GM19351 (cell line): ENCODE data around the gene CHST11.
"Not testable (repeated sequence)": the region's sequence is repeated elsewhere in the genome, so short reads cannot be mapped to it uniquely, and the experiment has no call there.

ENCODE experiments used
- ATAC-seq: cut with Tn5 transposase; IDR thresholded peaks from one replicate; pipeline ENCODE4 v1.9.1; 2021; ENCODE audit warnings: mild to moderate bottlenecking, moderate library complexity; ENCODE audit not compliant: unreplicated experiment

The CHST11 gene

GRCh38 chr12:104729610-104730446 is 273.1 kb downstream of the CHST11 start:
- ATAC-seq, result no peak

DNA sequence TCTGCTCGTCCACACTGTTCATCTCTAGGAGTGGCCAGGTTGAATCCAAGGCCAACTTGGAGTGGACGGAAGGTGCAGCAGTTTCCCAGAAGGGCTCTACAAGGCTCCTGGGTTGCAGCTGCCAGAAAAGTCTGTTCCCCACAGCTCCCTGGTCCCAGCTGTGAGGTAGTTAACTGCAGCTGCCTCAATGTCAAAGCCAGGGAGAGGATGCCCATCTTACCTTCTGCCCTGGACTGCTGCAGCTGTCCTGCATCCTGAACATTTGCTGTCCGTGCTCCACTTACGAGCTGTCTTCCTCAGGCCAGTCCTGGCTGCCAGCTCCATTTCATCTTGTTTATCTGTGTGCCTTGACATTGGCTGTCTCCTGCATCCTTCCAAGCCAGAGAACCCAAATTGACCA is 274.0 kb downstream of the CHST11 start:
- no peak for ATAC-seq

DNA sequence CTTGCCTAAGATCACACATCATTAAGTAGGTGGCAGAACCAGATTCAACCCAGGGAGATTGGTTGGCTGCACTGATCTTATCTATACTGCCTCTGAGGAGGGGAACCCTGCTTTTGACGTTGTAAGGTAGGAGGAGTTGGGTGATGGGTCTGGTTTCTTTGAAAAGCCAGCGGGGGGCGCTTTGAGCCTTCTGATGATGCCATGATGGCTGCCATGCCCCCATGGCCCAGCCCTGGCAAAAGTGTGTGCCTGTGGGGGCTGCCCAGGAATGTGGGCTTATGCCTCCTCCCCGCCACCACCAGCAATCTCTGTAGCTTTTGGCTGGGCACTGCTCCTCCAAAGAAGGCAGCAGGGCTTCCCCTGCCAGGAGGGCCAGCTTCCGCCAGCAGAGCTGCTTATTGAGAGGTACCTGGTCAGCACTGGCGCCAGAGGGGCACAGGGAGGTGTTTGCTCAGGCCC is 277.0 kb downstream of the CHST11 start:
- ATAC-seq, result no peak

- no peak for ATAC-seq
Measured at GRCh38 chr12:104734541-104735095, 277.9 kb downstream of the CHST11 start.

GRCh38 chr12:104735801-104736200 is 279.1 kb downstream of the CHST11 start:
- no peak for ATAC-seq

DNA sequence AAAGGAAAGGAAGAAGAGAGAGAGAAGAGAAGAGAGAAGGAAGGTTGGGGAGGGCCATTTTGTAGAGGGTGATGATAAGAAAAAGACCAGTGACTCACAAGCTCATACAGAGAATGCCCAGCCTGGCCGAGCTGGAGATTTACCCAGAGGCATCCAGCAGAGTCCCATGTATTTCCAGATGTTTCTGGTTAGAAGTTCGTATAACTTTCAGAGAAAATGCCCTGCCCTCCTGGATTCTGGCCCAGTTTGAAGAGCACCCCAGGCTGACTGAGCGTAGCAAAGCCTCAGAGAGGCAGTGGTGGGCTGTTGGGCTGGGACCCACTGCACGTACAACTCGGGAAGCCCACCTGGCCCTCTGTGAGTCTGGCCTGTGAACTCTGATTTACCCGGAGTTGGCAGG is 279.6 kb downstream of the CHST11 start:
- no peak for ATAC-seq

DNA sequence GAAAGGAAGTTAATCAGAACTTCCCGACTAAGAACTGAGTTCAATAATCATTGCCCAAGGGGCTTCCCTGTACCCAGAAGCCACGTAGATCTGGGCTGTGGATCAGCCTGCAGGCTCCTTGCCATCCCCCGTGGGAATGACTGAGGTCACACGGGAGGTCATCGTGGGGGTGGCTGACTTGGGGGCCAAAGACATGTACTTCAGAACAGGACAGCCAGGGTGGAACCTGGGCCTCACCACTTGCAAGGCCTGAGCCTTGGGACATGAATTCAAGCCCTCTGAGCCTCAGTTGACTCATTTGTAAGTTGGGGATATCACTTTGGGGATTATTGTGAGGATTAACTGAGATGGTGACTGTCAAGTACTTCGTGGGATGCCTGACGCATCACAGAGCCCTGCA is 280.4 kb downstream of the CHST11 start:
- ATAC-seq, result no peak

DNA sequence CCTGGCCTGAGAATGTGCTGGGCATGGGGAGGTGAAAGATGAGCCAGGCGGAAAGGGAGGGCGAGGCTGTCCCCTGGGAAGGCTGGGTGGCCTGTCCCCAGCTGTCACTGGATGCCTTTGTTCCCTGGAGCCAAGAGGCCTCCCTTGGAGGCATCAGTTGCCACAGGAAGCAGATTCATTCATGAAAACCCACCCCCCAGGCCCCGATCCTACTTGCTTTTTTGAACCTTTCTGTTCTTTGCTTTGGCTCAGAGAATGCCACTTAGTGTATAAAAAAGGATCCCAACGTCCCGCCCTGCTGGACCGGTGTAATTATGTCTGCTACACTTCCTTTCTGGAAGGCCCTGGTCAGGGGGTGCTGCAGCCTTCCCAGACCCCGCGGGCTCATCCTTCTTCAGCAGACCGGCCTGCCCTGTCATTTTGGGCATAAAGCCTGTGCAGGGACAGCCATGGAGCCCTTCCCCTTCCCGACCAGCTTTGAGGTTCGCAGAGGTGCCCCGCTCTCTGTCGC is 281.1 kb downstream of the CHST11 start:
- no peak for ATAC-seq

DNA sequence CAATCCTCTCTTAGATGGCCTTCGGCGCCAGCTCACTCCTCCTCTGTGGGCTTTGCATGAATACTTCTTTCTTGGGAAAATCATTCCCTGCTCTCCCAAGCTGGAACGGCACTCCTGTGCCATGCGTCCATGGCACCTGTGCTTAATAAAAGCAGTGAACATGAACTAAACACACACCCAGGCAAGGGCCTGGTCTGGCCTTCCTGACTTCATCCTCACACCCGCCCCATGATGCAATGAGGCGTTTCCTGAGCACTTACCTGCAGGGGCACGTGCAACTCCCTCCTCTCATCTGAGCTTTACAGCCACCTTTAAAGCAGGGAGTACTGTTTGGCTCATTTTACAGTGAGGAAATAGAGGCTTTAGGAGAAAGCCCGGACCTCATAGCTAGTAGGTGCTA is 281.6 kb downstream of the CHST11 start:
- no peak for ATAC-seq

DNA sequence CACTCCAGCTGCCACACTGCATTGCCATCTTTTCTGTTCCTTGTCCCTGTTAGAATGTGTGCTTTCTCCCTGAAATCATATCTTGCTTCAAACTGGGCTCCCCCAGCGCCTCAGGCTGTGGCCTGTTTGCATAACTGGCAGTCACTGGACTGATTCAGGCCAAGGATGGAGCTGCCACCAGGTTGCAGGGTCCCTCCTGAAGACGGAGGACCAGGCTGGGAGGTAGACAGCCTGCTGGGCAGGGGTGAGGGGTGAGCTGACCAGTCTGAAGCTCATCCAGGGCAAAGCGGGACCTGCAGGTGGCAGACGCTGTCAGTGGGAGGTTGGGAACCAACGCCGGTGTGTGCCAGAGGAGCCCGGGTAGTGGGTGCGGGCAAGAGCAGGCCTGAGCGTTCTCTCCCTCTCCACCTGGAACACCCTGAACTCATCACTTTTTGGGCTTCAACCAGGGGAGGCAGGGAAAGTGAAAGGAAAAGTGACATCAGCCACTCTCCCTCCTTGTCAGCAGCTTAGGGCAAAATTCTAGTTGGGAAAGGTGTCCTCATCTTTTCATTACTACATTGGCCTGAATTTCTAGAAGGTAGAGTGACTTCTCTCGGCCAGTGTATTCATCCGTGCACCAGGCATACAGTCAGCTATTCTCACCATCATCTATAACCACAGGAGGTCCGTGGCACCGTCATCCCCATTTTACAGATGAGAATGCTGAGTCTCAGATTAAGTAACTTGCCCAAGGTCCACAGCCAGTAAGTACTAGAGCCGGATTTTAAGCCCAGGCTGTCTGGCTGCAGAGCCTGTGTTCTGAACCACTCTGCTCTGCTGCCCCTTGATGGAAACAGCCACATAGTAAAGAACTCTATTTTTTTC is 282.3 kb downstream of the CHST11 start:
- no peak for ATAC-seq

GRCh38 chr12:104740668-104741067 is 283.9 kb downstream of the CHST11 start:
- ATAC-seq, result peak; percentile 78

GRCh38 chr12:104741077-104741476 is 284.3 kb downstream of the CHST11 start:
- peak; percentile 62 for ATAC-seq

GRCh38 chr12:104741497-104742367 is 285.0 kb downstream of the CHST11 start:
- no peak for ATAC-seq

DNA sequence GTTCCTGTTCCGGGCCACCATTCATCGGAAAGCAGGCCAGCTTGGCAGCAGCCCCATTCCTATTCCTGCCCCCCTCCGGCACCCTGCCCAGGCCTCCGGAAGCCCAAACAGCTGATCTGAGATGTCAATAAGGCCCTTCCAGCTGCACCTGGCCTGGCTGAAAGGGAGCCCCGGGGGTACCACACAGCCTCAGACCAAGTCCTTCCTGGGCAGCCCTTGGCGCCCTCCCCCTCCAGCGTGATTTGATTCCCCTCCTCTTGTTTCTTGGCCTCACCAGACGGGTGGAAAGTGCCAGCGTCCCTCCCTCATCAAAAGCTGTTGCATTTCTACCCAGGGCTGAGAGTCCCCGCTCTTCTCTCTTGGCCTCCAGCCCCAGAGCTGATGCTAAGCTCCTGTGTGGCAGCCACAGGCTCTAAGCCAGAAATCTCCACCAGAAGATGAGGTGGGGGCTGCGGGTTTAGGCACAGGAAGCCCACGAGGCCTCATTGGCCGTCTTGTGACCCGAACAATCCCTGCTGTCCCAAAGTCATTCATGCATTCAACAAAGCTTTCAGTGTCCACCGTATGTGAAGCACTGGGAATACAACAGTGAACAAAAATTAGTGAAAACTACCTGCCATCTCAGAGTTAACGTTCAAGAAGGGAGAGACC is 285.9 kb downstream of the CHST11 start:
- ATAC-seq, result no peak

DNA sequence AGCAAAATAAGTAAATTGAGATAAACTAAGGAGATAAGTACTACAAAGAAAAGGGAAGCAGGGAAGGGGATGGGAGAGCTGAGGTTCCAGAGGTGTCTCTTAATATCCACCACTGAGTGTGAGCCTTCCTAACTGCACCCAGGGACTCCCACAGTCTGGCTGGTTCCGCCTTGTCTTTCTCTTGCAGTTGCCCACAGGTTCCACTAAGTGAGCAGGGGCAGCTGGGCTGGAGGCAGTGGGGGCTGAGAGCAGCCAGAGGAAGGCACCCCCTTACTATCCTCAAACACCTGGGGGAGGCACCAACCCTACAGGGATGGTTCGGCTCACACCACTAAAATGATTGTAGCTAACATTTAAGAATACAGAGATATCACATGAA is 286.4 kb downstream of the CHST11 start:
- no peak for ATAC-seq

- ATAC-seq, result not testable (repeated sequence)
Measured at GRCh38 chr12:104743753-104744548, 287.2 kb downstream of the CHST11 start.

GRCh38 chr12:104746467-104747088 is 289.8 kb downstream of the CHST11 start:
- no peak for ATAC-seq

DNA sequence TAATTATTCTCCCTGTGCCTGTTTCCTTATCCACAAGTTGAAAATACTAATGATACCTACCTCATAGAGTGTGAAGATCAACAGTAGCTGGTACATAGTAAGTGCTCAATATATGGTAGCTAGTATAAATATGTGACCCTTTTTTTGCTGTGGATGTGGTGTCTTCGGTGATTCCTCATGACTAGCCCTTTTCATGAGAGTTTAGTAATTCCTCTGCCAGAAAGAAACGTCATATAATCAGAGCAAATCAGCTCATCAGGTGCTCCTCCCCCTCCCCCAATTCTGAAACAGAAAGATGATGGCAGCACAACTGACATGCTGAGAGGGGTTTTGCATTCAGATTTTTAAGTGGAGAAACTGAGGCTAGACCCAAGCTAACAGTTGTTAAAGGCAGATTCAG is 290.6 kb downstream of the CHST11 start:
- no peak for ATAC-seq

DNA sequence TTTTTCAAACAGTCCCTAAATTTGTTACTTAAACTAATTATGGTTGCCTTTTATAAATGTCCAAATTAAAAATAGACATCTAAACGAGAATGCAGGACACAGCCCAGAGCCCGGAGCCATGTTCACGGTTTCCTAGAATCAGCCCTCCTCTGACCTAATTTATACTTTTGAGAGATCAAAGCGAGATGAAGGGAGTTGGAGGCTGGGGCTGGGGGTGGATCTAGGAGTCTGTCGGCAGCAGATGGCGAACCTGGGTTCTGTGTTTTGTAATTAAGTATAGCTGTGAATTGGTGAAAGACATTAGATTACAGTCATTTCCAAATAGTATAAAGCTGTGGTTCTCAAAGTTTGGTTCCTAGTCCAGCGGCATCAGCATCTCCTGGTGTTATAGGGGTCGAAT is 291.2 kb downstream of the CHST11 start:
- no peak for ATAC-seq
